Measurements from ENCODE around the gene PXT1.

GRCh38 chr6:36428911-36429310 lies 13.7 kb downstream of the PXT1 start:
- TF ChIP-seq, protein P1, sequence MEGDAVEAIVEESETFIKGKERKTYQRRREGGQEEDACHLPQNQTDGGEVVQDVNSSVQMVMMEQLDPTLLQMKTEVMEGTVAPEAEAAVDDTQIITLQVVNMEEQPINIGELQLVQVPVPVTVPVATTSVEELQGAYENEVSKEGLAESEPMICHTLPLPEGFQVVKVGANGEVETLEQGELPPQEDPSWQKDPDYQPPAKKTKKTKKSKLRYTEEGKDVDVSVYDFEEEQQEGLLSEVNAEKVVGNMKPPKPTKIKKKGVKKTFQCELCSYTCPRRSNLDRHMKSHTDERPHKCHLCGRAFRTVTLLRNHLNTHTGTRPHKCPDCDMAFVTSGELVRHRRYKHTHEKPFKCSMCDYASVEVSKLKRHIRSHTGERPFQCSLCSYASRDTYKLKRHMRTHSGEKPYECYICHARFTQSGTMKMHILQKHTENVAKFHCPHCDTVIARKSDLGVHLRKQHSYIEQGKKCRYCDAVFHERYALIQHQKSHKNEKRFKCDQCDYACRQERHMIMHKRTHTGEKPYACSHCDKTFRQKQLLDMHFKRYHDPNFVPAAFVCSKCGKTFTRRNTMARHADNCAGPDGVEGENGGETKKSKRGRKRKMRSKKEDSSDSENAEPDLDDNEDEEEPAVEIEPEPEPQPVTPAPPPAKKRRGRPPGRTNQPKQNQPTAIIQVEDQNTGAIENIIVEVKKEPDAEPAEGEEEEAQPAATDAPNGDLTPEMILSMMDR (IDR thresholded peaks at IDR 0.05): peak in 5 of 6 experiments; percentile 18 to 53 (median 28)
- TF ChIP-seq POLR2A (IDR thresholded peaks at IDR 0.05) (no peak), POLR2AphosphoS5 (IDR thresholded peaks at IDR 0.05) (no peak), EP300 (IDR thresholded peaks at IDR 0.05) (no peak)

All from upper lobe of left lung (tissue), 4 donors.